ENCODE data around the gene CCDC51. TPM values are rescaled to one million over a fixed set of nuclear protein-coding genes. Genes with fewer than 3 reads are reported as not detected.

The CCDC51 gene
- total and polyA plus RNA-seq, 9 of the 15 experiments (the other 6 are each of a cell fraction or from before 2014, with no cell fraction given): 6.5 to 18.6 (median 15.7) TPM

DNA sequence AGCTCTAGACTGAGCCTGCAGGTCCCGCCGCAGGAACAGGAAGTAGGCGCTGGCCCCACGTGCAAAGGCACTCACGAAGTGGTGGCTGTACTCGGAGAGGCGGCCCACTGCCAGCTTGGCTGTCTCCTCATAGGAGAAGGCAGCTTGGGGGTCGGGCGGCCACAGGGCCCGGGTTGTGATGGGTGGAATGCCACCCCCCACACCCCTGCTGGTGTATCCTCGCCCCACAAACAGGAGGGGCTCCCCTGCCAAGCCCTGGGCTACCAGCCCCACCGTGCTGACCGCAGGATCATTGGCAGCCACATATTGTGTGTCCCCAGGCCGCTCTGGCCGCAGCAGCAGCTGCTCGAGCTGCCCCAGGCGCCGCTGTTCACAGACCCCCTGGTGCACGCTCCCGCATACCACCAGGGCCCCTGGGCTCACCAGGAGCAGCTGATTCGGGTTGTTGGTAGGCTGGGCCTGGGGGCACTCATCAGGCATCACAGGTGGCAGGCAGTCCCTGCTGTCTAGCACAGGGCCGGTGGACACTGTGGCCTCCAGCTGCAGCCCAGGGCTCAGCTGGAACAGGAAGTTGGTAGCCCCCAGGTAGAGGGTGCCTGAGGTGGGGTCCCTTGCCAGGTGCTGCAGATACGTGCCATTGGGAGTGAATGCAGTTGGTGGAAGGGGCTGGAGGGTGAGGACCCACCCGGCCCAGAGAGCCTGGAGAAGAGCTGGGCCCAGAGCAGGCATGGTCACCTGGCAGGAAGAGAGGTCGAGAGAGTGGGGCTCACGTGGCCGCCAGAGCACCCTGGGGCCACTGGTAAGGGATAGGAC lies 15.8 kb downstream of the CCDC51 start (continued):
- TF ChIP-seq ERF (CRISPR knock-in tag; IDR thresholded peaks at IDR 0.05): no peak
- TF ChIP-seq MECOM (CRISPR knock-in tag; IDR thresholded peaks at IDR 0.05): no peak
- TF ChIP-seq COPS2 (conservative IDR thresholded peaks at IDR 0.05): no peak
- TF ChIP-seq, protein P1, sequence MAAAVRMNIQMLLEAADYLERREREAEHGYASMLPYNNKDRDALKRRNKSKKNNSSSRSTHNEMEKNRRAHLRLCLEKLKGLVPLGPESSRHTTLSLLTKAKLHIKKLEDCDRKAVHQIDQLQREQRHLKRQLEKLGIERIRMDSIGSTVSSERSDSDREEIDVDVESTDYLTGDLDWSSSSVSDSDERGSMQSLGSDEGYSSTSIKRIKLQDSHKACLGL (CRISPR knock-in tag; IDR thresholded peaks at IDR 0.05; ENCODE audit: borderline replicate concordance, poor library complexity, severe bottlenecking): no peak
- no peak for TF ChIP-seq MAFG (tag; conservative IDR thresholded peaks at IDR 0.05)

DNA sequence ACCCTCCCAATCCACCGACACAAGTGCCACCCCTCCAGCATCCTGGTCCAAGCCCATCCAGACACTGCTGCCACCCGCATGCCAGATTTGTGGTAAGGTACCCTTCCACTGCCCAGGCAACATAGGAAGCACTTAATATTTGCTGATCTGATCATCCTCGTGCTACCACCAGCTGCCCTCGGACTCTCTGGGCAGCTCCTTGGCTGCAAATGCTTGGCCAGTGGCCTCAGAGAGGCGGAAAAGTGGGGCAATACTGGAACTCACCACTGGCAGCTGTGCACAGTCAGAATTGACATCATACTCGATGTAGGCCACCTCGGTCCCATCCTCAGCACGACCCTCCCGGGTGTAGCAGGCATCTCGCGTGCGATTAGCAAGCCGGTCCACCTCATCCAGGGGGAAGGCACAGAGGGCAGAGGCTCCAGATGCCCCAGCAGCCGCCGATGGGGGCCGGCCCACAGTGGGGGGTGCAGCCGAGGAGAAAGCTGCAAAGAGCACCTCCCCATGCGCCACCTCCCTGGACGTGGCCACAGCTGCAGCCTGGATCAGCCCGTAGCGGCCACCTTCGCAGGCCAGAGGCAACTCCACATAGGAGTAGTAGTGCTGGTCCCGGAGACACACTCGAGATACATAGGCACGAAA lies 16.6 kb downstream of the CCDC51 start:
- BruUV-seq (replicated peaks): no TSS peak
- H3K9ac ChIP-seq (ENCODE audit: insufficient read depth in 1 of 2, low read depth in 2 of 2, low read length in 2 of 2): no peak overlapping the region; a peak in 1 of 4 replicates
- no peaks in the 10 kb centered on the region for H3K36me3 ChIP-seq (ENCODE audit: control insufficient read depth, insufficient read depth, low read length)
- DNase-seq (ENCODE audit: extremely low read depth in 1 of 4, low spot score in 3 of 4): no peak
- H3K4me2 ChIP-seq (ENCODE audit: insufficient read depth, low read length): no peak overlapping the region
- POLR2A ChIA-PET: interaction anchor here (0.6 to 1.4 kb wide), 4 partner anchors 13 to 25 kb away, joined by 3 to 4 read pairs (median 3); partner anchors contain the start of gene ATRIP
- no peak overlapping the region for H2AFZ ChIP-seq (ENCODE audit: low read depth, low read length)
- peaks cover 0 to 27% of the 10 kb centered on the region in 2 experiments; a peak in 2 of 5 replicates for H3K4me1 ChIP-seq (replicated peaks in 1 of 2; ENCODE audit: control insufficient read depth in 2 of 2, insufficient read depth in 2 of 2, low read length in 2 of 2)
- no peaks in the 10 kb centered on the region for H4K20me1 ChIP-seq (replicated peaks; ENCODE audit: control insufficient read depth, insufficient read depth, low read length)
- FAIRE-seq: no peak
- intact Hi-C loops (cut with micrococcal nuclease): no loop called here
- H3K9me1 ChIP-seq (ENCODE audit: control insufficient read depth, insufficient read depth, low read length): no peaks in the 10 kb centered on the region
- CTCF ChIA-PET (ENCODE audit: low intra/inter-chr PET ratio): no interaction called here
- no peak for ATAC-seq
- H3K79me2 ChIP-seq (ENCODE audit: control insufficient read depth, insufficient read depth, low read length): no peaks in the 10 kb centered on the region
- no peak overlapping the region for H3K4me3 ChIP-seq
- no peaks in the 10 kb centered on the region for H3K27me3 ChIP-seq (ENCODE audit: control insufficient read depth in 2 of 2, insufficient read depth in 2 of 2, low read length in 2 of 2)
- in situ Hi-C loops (cut with MboI): no loop called here
- WGBS (ENCODE audit: insufficient coverage, low coverage, missing lambda C conversion rate): 76% methylated on average over 22 of the region's 25 CpGs
- H3K9me3 ChIP-seq (replicated peaks; ENCODE audit: control insufficient read depth, insufficient read depth, low read depth, low read length): no peaks in the 10 kb centered on the region
- no peak overlapping the region for H3K27ac ChIP-seq (ENCODE audit: extremely low read depth, low read depth, low read length)
- TF ChIP-seq ZNF79 (CRISPR knock-in tag; IDR thresholded peaks at IDR 0.05; ENCODE audit: low read depth): no peak
- TF ChIP-seq TBP (optimal IDR thresholded peaks at IDR 0.05; ENCODE audit: low read depth, low read length): no peak

All from K562 (cell line).